ENCODE measurements around the gene DCP2.

DCP2 gene

DNA sequence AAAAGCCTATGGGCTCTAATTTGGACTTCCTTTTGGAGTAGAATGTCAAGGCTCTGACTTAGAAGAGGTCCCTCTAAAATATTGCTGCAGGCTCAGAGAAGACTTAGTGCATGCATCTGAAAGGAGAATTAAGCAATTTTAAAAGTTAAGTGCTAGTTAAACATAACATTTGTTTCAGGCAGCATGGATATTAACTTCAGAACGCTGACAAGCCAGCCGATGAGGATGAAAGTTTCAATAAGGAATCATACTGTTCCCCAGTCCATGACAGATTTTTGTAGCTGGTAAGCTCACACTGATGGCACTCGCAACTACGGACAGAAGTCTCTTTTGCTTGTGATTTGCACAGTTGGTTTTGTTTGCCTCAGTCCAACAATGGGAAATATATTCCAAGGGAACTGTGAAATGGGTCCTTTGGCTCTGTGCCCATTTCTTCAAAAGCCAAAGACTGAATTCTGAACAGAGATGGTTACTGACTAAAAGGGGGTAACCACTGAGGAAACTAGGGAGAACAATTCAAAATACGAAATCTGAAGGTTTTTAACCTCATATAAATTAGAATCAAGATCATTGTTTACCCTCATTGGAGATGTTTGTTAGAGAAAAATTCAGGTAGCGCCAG lies 47.6 kb downstream of the DCP2 start:
- Mint-ChIP-seq H3K27me3 (no peaks in the 10 kb centered on the region), H3K36me3 (peaks cover 13% of the 10 kb centered on the region), H3K9me3 (ENCODE audit: low read depth) (no peaks in the 10 kb centered on the region), H3K27ac (no peak overlapping the region), H3K4me1 (ENCODE audit: low read depth) (peaks cover 54% of the 10 kb centered on the region), H3K4me3 (no peak overlapping the region)

DNA sequence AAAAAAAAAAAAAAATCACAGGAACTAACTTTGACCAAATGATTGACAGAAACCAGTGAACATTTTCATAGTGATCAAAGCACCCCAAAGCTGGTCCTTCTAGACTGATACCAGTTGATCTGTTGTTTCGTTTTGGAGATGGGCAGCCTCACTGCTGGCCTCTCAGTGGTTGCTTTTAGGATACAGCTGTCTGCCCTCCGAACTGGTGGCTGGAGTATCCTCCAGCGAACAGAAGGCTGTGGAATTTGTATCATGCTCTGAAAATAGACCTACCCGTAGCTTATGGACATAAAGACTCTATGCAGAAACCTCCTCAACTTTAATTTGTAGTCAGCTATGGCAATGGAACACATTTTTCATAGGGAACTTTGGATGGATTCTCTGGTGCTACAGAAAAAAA lies 49.0 kb downstream of the DCP2 start:
- Mint-ChIP-seq H3K36me3 (peaks cover 15% of the 10 kb centered on the region), H3K4me1 (ENCODE audit: low read depth) (peaks cover 41% of the 10 kb centered on the region), H3K4me3 (no peak overlapping the region), H3K9me3 (ENCODE audit: low read depth) (no peaks in the 10 kb centered on the region), H3K27me3 (no peaks in the 10 kb centered on the region), H3K27ac (peak overlapping the region; percentile 22)

- Mint-ChIP-seq H3K4me3 (no peak overlapping the region), H3K9me3 (ENCODE audit: low read depth) (no peaks in the 10 kb centered on the region), H3K36me3 (peaks cover 15% of the 10 kb centered on the region), H3K27me3 (no peaks in the 10 kb centered on the region), H3K4me1 (ENCODE audit: low read depth) (peaks cover 35% of the 10 kb centered on the region), H3K27ac (peak overlapping the region; percentile 5)
Observed at GRCh38 chr5:113026211-113026610, 49.6 kb downstream of the DCP2 start.

DNA sequence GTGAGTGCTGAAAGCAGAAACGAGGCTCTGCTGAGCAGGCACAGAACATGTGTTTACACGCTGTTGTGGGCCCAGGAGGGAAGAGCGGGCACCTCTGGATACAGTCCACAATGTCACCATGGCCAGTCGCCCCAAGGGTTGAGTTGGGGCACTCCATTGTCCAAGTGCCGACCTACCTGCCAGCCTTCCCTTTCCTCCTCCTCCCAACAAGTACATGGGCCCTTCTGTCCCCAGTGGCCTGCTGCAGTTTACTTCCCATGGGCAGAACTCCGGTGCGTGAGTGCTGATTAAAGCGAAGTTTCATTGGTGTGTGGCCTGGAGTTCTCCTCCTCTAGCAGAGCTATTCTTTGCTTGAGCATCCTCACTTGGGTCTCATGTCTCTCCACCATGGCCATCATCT lies 50.4 kb downstream of the DCP2 start:
- no peaks in the 10 kb centered on the region for H3K27me3 Mint-ChIP-seq
- no peak overlapping the region for H3K4me3 Mint-ChIP-seq
- no peaks in the 10 kb centered on the region for H3K9me3 Mint-ChIP-seq (ENCODE audit: low read depth)
- peaks cover 15% of the 10 kb centered on the region for H3K36me3 Mint-ChIP-seq
- no peak overlapping the region for H3K27ac Mint-ChIP-seq
- peaks cover 27% of the 10 kb centered on the region for H3K4me1 Mint-ChIP-seq (ENCODE audit: low read depth)

GRCh38 chr5:113027431-113027830 lies 50.8 kb downstream of the DCP2 start:
- Mint-ChIP-seq H3K36me3 (peaks cover 15% of the 10 kb centered on the region), H3K9me3 (ENCODE audit: low read depth) (no peaks in the 10 kb centered on the region), H3K27ac (no peak overlapping the region), H3K4me1 (ENCODE audit: low read depth) (peaks cover 23% of the 10 kb centered on the region), H3K4me3 (no peak overlapping the region), H3K27me3 (no peaks in the 10 kb centered on the region)

GRCh38 chr5:113029614-113030013 lies 53.0 kb downstream of the DCP2 start:
- Mint-ChIP-seq H3K27ac (no peak overlapping the region), H3K27me3 (no peaks in the 10 kb centered on the region), H3K4me1 (ENCODE audit: low read depth) (peaks cover 4% of the 10 kb centered on the region), H3K9me3 (ENCODE audit: low read depth) (no peaks in the 10 kb centered on the region), H3K4me3 (no peak overlapping the region), H3K36me3 (peaks cover 15% of the 10 kb centered on the region)

GRCh38 chr5:113031104-113031503 lies 54.5 kb downstream of the DCP2 start:
- Mint-ChIP-seq H3K4me3 (no peak overlapping the region), H3K4me1 (ENCODE audit: low read depth) (peaks cover 1% of the 10 kb centered on the region), H3K9me3 (ENCODE audit: low read depth) (no peaks in the 10 kb centered on the region), H3K27ac (no peak overlapping the region), H3K36me3 (peaks cover 12% of the 10 kb centered on the region), H3K27me3 (no peaks in the 10 kb centered on the region)

GRCh38 chr5:113031557-113031956 lies 55.0 kb downstream of the DCP2 start:
- Mint-ChIP-seq H3K27ac (no peak overlapping the region), H3K9me3 (ENCODE audit: low read depth) (no peaks in the 10 kb centered on the region), H3K4me3 (no peak overlapping the region), H3K36me3 (peaks cover 12% of the 10 kb centered on the region), H3K4me1 (ENCODE audit: low read depth) (peaks cover 1% of the 10 kb centered on the region), H3K27me3 (no peaks in the 10 kb centered on the region)

- Mint-ChIP-seq H3K27me3 (no peaks in the 10 kb centered on the region), H3K4me3 (no peak overlapping the region), H3K9me3 (ENCODE audit: low read depth) (no peaks in the 10 kb centered on the region), H3K36me3 (peaks cover 4% of the 10 kb centered on the region), H3K27ac (no peak overlapping the region), H3K4me1 (ENCODE audit: low read depth) (peaks cover 1% of the 10 kb centered on the region)
Observed at GRCh38 chr5:113034182-113034773, 57.7 kb downstream of the DCP2 start.

DNA sequence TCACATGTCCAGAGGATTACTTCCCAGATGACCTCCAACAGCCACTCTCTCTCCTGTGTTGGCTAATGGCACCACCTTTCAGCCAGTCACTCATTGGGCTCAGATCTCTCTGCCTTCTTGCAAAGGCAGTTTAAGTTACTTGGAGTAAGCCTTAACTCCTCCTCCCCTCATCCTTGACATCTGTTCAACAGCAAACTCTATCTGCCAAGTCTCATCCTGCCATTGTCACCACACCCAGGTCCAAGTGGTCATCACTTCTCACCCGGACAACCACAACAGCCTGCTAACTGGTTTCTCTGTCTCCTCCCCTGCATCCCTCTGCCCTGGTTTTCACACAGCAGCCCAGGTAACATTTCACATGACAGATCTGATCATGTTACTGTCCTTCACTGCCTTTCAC lies 58.5 kb downstream of the DCP2 start:
- Mint-ChIP-seq H3K36me3 (no peaks in the 10 kb centered on the region), H3K27ac (no peak overlapping the region), H3K4me3 (no peak overlapping the region), H3K4me1 (ENCODE audit: low read depth) (peaks cover 1% of the 10 kb centered on the region), H3K27me3 (no peaks in the 10 kb centered on the region), H3K9me3 (ENCODE audit: low read depth) (no peaks in the 10 kb centered on the region)

DNA sequence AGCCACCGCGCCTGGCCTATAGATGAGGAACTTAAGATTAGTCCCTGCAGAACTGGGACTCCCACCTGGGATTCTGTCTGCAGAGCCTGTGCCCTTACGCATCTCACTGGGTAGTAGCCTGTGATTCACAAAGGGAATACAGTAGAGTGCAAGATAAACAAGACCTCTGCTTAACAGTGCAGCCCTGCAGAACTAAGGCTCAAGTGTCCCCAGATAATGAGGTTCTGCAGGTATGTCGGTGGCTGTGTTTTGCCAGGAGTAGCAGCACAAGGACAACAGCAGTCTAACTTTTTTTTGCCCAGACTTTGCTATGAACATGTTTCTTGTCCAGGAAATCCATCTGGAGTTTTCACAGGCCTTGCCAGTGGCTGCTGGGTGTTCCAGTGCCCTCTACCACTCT lies 59.7 kb downstream of the DCP2 start:
- Mint-ChIP-seq H3K27me3 (no peaks in the 10 kb centered on the region), H3K27ac (no peak overlapping the region), H3K4me3 (no peak overlapping the region), H3K4me1 (ENCODE audit: low read depth) (peaks cover 1% of the 10 kb centered on the region), H3K36me3 (no peaks in the 10 kb centered on the region), H3K9me3 (ENCODE audit: low read depth) (no peaks in the 10 kb centered on the region)

DNA sequence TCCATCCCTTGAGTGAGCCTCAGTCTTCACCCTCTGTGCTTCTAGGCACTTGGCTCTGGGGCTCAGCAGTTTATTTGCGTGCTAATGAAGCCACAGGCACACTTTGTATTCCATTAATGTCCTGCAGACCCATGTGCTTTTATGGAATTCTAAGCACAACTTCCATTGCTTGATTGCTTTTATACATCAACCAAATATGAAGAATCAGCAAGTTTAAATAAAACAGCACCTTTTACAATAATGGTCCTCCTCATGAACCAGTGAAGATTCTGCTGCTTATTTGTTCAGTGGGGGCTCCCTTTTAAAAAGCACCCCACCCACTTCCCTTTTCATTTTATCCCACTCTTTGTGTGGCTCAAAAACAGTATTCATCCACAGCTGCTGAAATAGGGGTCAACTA lies 60.2 kb downstream of the DCP2 start:
- Mint-ChIP-seq H3K4me3 (no peak overlapping the region), H3K27ac (no peak overlapping the region), H3K36me3 (no peaks in the 10 kb centered on the region), H3K9me3 (ENCODE audit: low read depth) (no peaks in the 10 kb centered on the region), H3K27me3 (no peaks in the 10 kb centered on the region), H3K4me1 (ENCODE audit: low read depth) (peaks cover 2% of the 10 kb centered on the region)

- Mint-ChIP-seq H3K27me3 (no peaks in the 10 kb centered on the region), H3K9me3 (ENCODE audit: low read depth) (no peaks in the 10 kb centered on the region), H3K27ac (no peak overlapping the region), H3K4me3 (no peak overlapping the region), H3K36me3 (no peaks in the 10 kb centered on the region), H3K4me1 (ENCODE audit: low read depth) (peaks cover 3% of the 10 kb centered on the region)
Observed at GRCh38 chr5:113038136-113038535, 61.5 kb downstream of the DCP2 start.

DNA sequence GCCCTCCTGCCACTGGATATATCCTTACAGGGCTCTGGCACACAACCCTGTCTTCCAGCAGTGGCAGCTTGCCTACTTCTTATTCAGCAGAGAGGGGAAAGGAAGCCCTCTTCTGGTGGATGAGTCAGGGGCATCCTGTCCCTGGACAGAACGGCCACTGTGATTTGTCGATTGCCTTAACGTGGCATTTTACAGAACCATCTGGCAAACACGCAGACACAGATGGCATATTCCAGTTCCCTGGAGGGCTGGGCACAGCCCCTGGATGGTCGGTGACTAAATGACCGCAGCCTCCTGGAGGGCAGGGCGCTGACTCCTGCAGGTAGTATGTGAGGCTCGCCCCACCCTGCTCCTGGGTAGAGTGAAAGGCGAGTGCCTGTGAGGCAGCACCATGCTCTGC lies 62.1 kb downstream of the DCP2 start:
- Mint-ChIP-seq H3K36me3 (no peaks in the 10 kb centered on the region), H3K27ac (no peak overlapping the region), H3K27me3 (no peaks in the 10 kb centered on the region), H3K4me3 (no peak overlapping the region), H3K9me3 (ENCODE audit: low read depth) (no peaks in the 10 kb centered on the region), H3K4me1 (ENCODE audit: low read depth) (peaks cover 2% of the 10 kb centered on the region)

DNA sequence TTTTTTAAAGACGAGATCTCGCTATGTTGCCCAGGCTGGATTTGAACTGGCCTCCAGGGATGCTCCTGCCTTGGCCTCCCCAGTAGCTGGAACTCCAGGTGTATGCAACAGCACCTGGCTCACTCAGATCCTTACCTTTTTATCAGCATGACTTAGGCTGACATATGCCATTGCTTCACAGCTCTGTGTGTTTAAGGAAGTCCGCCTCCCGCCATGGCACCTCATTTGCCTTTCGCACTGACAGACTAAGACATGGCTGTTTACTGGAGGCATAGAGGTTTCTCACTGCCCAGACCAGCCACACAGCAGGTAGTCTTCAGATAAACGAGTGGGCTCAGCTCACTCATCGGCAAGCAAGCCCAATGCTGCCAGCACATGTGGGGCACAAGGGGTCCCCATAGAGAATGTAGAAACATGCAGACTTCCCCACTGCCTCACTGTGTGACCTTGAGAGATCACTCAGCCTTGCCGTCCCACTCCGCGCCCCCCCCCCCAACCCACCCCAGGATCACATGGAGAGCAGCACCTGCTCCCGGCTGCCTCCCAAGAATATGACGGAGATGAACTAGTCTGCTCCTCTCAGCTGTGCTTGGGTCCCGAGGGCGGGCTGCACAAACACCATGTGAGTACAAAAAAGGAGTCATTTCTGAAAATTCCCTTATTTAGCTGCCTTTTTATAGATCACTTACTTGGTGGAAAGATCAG lies 62.8 kb downstream of the DCP2 start:
- no peak overlapping the region for H3K27ac Mint-ChIP-seq
- H3K36me3 Mint-ChIP-seq = no peaks in the 10 kb centered on the region
- no peaks in the 10 kb centered on the region for H3K9me3 Mint-ChIP-seq (ENCODE audit: low read depth)
- no peak overlapping the region for H3K4me3 Mint-ChIP-seq
- no peaks in the 10 kb centered on the region for H3K27me3 Mint-ChIP-seq
- H3K4me1 Mint-ChIP-seq (ENCODE audit: low read depth) = peaks cover 2% of the 10 kb centered on the region

DNA sequence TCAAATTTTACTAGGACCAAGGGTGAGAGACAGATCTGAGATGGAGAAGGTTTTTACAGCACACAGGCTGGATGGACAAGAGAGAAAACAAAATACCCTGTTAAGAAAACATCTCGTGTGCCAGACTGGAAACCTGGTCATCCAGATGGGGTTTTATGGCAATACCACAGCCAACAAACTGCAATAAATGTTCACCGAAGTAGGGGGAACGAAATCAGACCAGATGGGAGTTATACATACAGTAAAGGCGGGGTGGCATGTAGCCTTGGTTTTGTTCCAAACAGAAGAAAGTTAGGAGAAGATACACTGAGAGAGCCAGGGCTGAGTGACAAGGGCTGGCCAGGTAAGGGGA lies 63.3 kb downstream of the DCP2 start:
- no peaks in the 10 kb centered on the region for H3K9me3 Mint-ChIP-seq (ENCODE audit: low read depth)
- H3K27me3 Mint-ChIP-seq = no peaks in the 10 kb centered on the region
- no peak overlapping the region for H3K4me3 Mint-ChIP-seq
- H3K36me3 Mint-ChIP-seq = no peaks in the 10 kb centered on the region
- no peak overlapping the region for H3K27ac Mint-ChIP-seq
- H3K4me1 Mint-ChIP-seq (ENCODE audit: low read depth) = peaks cover 2% of the 10 kb centered on the region

Measured in activated naive CD8-positive, alpha-beta T cell (primary cell).